Ishikawa (cell line): ENCODE measurements around the gene ADCYAP1.

Experiments
- EP300 ChIP-seq: IDR thresholded peaks from 2 replicates; pipeline ENCODE4 v1.6.1; 2012; ENCODE audit warnings: borderline replicate concordance
- MAX ChIP-seq: IDR thresholded peaks from 2 replicates; pipeline ENCODE4 v1.6.1; 2012
- RAD21 ChIP-seq: IDR thresholded peaks from 2 replicates; pipeline ENCODE4 v1.6.1; 2012; ENCODE audit warnings: low read depth

- TF ChIP-seq RAD21 (no peak), EP300 (no peak), MAX (no peak)
Measured at GRCh38 chr18:908758-909724, 4.4 kb downstream of the ADCYAP1 start.
